Mesenchymal stem cell (in vitro differentiated cells and primary cell): ENCODE results near the gene HEATR5A.
A peak's percentile ranks its signal among the peaks of the same experiment; 100 is the strongest.

ENCODE experiments used
- DNase-seq: peaks from one replicate; pipeline ENCODE4 v3.0.0-alpha.2; 2013
- H2AFZ ChIP-seq: one replicate; pipeline ENCODE4 v1.6.1; 2013; ENCODE audit warnings: low read depth, mild to moderate bottlenecking, control low read depth, inconsistent platforms, low read length, moderate library complexity
- H2AK5ac ChIP-seq: 2 replicates; pipeline ENCODE4 v1.6.1; 2013; ENCODE audit warnings: low read length, moderate library complexity, mild to moderate bottlenecking, inconsistent platforms; ENCODE audit not compliant: severe bottlenecking
- H2BK120ac ChIP-seq: one replicate; pipeline ENCODE4 v1.6.1; 2013; ENCODE audit warnings: low read depth, mild to moderate bottlenecking, inconsistent platforms, low read length, moderate library complexity
- H2BK12ac ChIP-seq, 2 experiments: one replicate each; pipeline ENCODE4 v1.6.1; 2013; ENCODE audit warnings: inconsistent platforms in 2 of 2, low read length in 2 of 2, mild to moderate bottlenecking in 2 of 2, moderate library complexity in 2 of 2, control low read depth in 1 of 2
- H2BK15ac ChIP-seq: one replicate; pipeline ENCODE4 v1.6.1; 2013; ENCODE audit warnings: mild to moderate bottlenecking, low read depth, inconsistent platforms; ENCODE audit not compliant: poor library complexity, severe bottlenecking
- H2BK5ac ChIP-seq: 2 replicates; pipeline ENCODE4 v1.6.1; 2013; ENCODE audit warnings: low read depth, mild to moderate bottlenecking, low read length, control low read depth, inconsistent platforms; ENCODE audit not compliant: poor library complexity, severe bottlenecking
- H3K14ac ChIP-seq, 2 experiments: one replicate each; pipeline ENCODE4 v1.6.1; 2013; ENCODE audit warnings: inconsistent platforms in 2 of 2, low read length in 2 of 2, control low read depth in 1 of 2, mild to moderate bottlenecking in 1 of 2, moderate library complexity in 1 of 2
- H3K18ac ChIP-seq, 2 experiments: one replicate each; pipeline ENCODE4 v1.6.1; 2013; ENCODE audit warnings: inconsistent platforms in 2 of 2, low read length in 2 of 2, control low read depth in 1 of 2, low read depth in 1 of 2, mild to moderate bottlenecking in 1 of 2
- H3K23ac ChIP-seq, 2 experiments: one replicate each; pipeline ENCODE4 v1.6.1; 2013; ENCODE audit warnings: inconsistent platforms in 2 of 2, low read length in 2 of 2, mild to moderate bottlenecking in 2 of 2, moderate library complexity in 2 of 2, control low read depth in 1 of 2
- H3K27ac ChIP-seq: 2 replicates; pipeline ENCODE4 v1.5.1; 2013; ENCODE audit warnings: mild to moderate bottlenecking, moderate library complexity, low read length, control low read depth, inconsistent platforms; ENCODE audit not compliant: poor library complexity, severe bottlenecking
- H3K27me3 ChIP-seq, 2 experiments: 2 replicates each; pipeline versions ENCODE4 v1.6.1 to v1.7.0; 2013; ENCODE audit warnings: low read length in 2 of 2, mild to moderate bottlenecking in 2 of 2, moderate library complexity in 2 of 2, control low read depth in 1 of 2, inconsistent platforms in 1 of 2; ENCODE audit not compliant: control insufficient read depth in 1 of 2, insufficient read depth in 1 of 2
- H3K36me3 ChIP-seq, 2 experiments: 2 replicates each; pipeline versions ENCODE4 v1.6.1 to v1.7.0; 2013; ENCODE audit warnings: low read length in 2 of 2, control low read depth in 1 of 2, inconsistent platforms in 1 of 2, low read depth in 1 of 2, mild to moderate bottlenecking in 1 of 2; ENCODE audit not compliant: insufficient read depth in 2 of 2, control insufficient read depth in 1 of 2
- H3K4ac ChIP-seq, 2 experiments: one replicate each; pipeline ENCODE4 v1.6.1; 2013; ENCODE audit warnings: inconsistent platforms in 2 of 2, low read length in 2 of 2, mild to moderate bottlenecking in 2 of 2, moderate library complexity in 2 of 2, control low read depth in 1 of 2, low read depth in 1 of 2
- H3K4me1 ChIP-seq: 2 replicates; pipeline ENCODE4 v1.6.1; 2013; ENCODE audit warnings: low read depth, low read length, control low read depth; ENCODE audit not compliant: control insufficient read depth, insufficient read depth
- H3K4me2 ChIP-seq: 2 replicates; pipeline ENCODE4 v1.6.1; 2013; ENCODE audit warnings: low read length, mild to moderate bottlenecking, inconsistent platforms; ENCODE audit not compliant: poor library complexity, severe bottlenecking
- H3K4me3 ChIP-seq, 2 experiments: 2 replicates each; pipeline versions ENCODE4 v1.5.1 to v1.7.0; 2013; ENCODE audit warnings: low read length in 2 of 2, mild to moderate bottlenecking in 2 of 2, control low read depth in 1 of 2, low read depth in 1 of 2; ENCODE audit not compliant: insufficient read depth in 1 of 2
- H3K79me1 ChIP-seq: replicated peaks from 2 replicates; pipeline ENCODE4 v1.6.1; 2013; ENCODE audit warnings: mild to moderate bottlenecking, control low read depth, low read length, inconsistent platforms; ENCODE audit not compliant: poor library complexity, severe bottlenecking
- H3K9ac ChIP-seq: 2 replicates; pipeline ENCODE4 v1.7.0; 2013; ENCODE audit warnings: mild to moderate bottlenecking, low read length, moderate library complexity
- H3K9me3 ChIP-seq: 2 replicates; pipeline ENCODE4 v1.7.0; 2013; ENCODE audit warnings: mild to moderate bottlenecking, low read length; ENCODE audit not compliant: control insufficient read depth
- H4K8ac ChIP-seq: one replicate; pipeline ENCODE4 v1.6.1; 2013; ENCODE audit warnings: inconsistent platforms, mild to moderate bottlenecking, low read length, moderate library complexity
- H4K91ac ChIP-seq: one replicate; pipeline ENCODE4 v1.6.1; 2013; ENCODE audit warnings: mild to moderate bottlenecking, low read length, inconsistent platforms
- WGBS: methylation state at CpG from one replicate; pipeline ENCODE4 v1.1.7; 2013; ENCODE audit warnings: mixed read lengths; 5-methylcytosine and 5-hydroxymethylcytosine counted together

The HEATR5A gene

GRCh38 chr14:31300883-31301282 is 119.5 kb downstream of the HEATR5A start:
- Histone ChIP-seq H2AFZ (no peak overlapping the region), H2BK5ac (no peak overlapping the region), H3K79me1 (no peaks in the 10 kb centered on the region), H3K36me3 (peaks cover 7 to 68% of the 10 kb centered on the region in 2 experiments), H3K14ac (no peak overlapping the region), H3K4me3 (no peak overlapping the region), H3K9me3 (no peaks in the 10 kb centered on the region), H3K27me3 (no peaks in the 10 kb centered on the region), H3K18ac (no peak overlapping the region), H3K4me2 (no peak overlapping the region), H2AK5ac (no peak overlapping the region), H4K8ac (no peak overlapping the region), H2BK12ac (no peak overlapping the region), H2BK120ac (no peak overlapping the region), H3K4me1 (no peaks in the 10 kb centered on the region), H3K23ac (no peak overlapping the region), H3K27ac (no peak overlapping the region), H2BK15ac (no peak overlapping the region), H4K91ac (no peak overlapping the region), H3K9ac (no peak overlapping the region), H3K4ac (no peak overlapping the region)
- WGBS: 100% methylated on average over 2 of the region's 3 CpGs
- DNase-seq: no peak

DNA sequence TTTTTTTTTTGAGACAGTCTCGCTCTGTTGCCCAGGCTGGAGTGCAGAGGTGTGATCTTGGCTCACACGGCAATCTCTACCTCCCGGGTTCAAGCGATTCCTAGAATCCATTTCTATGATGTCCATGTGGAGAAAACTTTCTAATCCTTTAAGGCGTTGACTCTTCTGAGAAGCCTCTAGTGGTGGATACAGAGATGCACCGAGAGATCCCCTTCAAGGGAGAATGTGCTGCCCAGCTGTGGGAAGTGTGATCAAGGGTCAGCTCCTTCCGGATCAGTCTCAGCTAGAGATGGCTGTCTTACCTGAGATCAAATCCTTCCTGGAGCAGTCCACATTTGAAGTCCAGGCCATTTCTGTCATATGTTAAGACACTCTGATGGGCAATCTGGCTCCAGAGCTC is 120.1 kb downstream of the HEATR5A start:
- Histone ChIP-seq H2BK5ac (no peak overlapping the region), H3K79me1 (no peaks in the 10 kb centered on the region), H3K18ac (no peak overlapping the region), H2AK5ac (no peak overlapping the region), H3K4me2 (no peak overlapping the region), H3K9me3 (no peaks in the 10 kb centered on the region), H4K91ac (no peak overlapping the region), H2BK120ac (no peak overlapping the region), H2BK12ac (no peak overlapping the region), H3K14ac (no peak overlapping the region), H3K27me3 (no peaks in the 10 kb centered on the region), H3K9ac (no peak overlapping the region), H3K23ac (no peak overlapping the region), H4K8ac (no peak overlapping the region), H3K4me1 (peaks cover under 1% of the 10 kb centered on the region), H2AFZ (no peak overlapping the region), H3K4me3 (no peak overlapping the region), H3K27ac (no peak overlapping the region), H2BK15ac (no peak overlapping the region), H3K36me3 (peaks cover 7 to 68% of the 10 kb centered on the region in 2 experiments), H3K4ac (no peak overlapping the region)
- 99% methylated on average over 7 of the region's 7 CpGs for WGBS
- DNase-seq: peak; percentile 19

GRCh38 chr14:31297701-31298344 is 122.5 kb downstream of the HEATR5A start:
- Histone ChIP-seq H3K4me2 (no peak overlapping the region), H3K9ac (no peak overlapping the region), H4K91ac (no peak overlapping the region), H3K4ac (no peak overlapping the region), H3K18ac (no peak overlapping the region), H2BK120ac (no peak overlapping the region), H3K36me3 (peaks cover 7 to 64% of the 10 kb centered on the region in 2 experiments), H3K9me3 (no peaks in the 10 kb centered on the region), H2AK5ac (no peak overlapping the region), H3K14ac (no peak overlapping the region), H3K4me1 (peaks cover 2% of the 10 kb centered on the region), H2BK12ac (no peak overlapping the region), H2AFZ (no peak overlapping the region), H2BK5ac (no peak overlapping the region), H3K27me3 (no peaks in the 10 kb centered on the region), H2BK15ac (no peak overlapping the region), H3K23ac (no peak overlapping the region), H3K27ac (no peak overlapping the region), H3K4me3 (no peak overlapping the region), H3K79me1 (no peaks in the 10 kb centered on the region), H4K8ac (no peak overlapping the region)
- DNase-seq: no peak

DNA sequence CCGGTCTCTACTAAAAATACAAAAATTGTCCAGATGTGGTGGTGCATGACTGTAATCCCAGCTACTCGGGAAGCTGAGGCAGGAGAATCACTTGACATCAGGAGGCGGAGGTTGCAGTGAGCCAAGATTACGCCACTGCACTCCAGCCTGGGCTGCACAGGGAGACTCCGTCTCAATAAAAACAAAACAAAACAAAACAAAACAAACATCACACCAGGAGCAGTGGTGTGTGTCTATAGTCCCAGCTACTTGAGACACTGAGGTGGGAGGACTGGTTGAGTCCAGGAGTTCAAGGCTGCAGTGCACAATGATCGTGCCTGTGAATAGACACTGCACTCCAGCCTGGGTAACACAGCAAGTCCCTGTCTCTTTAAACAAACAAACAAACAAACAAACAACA is 123.2 kb downstream of the HEATR5A start:
- WGBS: 93% methylated on average over 2 of the region's 6 CpGs

More for the DNA sequence above, 123.2 kb downstream of the HEATR5A start:
- H4K8ac ChIP-seq: no peak overlapping the region
- no peak overlapping the region for H2BK15ac ChIP-seq
- no peak overlapping the region for H3K23ac ChIP-seq
- no peak overlapping the region for H2AFZ ChIP-seq
- no peak overlapping the region for H4K91ac ChIP-seq
- no peaks in the 10 kb centered on the region for H3K9me3 ChIP-seq
- H3K9ac ChIP-seq: no peak overlapping the region
- no peak overlapping the region for H3K4me2 ChIP-seq
- no peak overlapping the region for H2BK12ac ChIP-seq
- peaks cover 2% of the 10 kb centered on the region for H3K4me1 ChIP-seq
- no peak overlapping the region for H2BK5ac ChIP-seq
- DNase-seq: no peak
- no peak overlapping the region for H3K4ac ChIP-seq
- peaks cover 7 to 60% of the 10 kb centered on the region in 2 experiments for H3K36me3 ChIP-seq
- no peak overlapping the region for H3K4me3 ChIP-seq
- H3K14ac ChIP-seq: no peak overlapping the region
- no peak overlapping the region for H3K27ac ChIP-seq
- H3K18ac ChIP-seq: no peak overlapping the region
- H3K79me1 ChIP-seq: no peaks in the 10 kb centered on the region
- no peak overlapping the region for H2AK5ac ChIP-seq
- no peaks in the 10 kb centered on the region for H3K27me3 ChIP-seq
- H2BK120ac ChIP-seq: no peak overlapping the region
